H1 (cell line): ENCODE data around the gene ACTRT3.
"Not testable (repeated sequence)": the region's sequence is repeated elsewhere in the genome, so short reads cannot be mapped to it uniquely, and the experiment has no call there.

ENCODE experiments used
- GABPA ChIP-seq: IDR thresholded peaks from 2 replicates; pipeline ENCODE4 v1.6.1; 2011; ENCODE audit warnings: mild to moderate bottlenecking, low read length, moderate library complexity, borderline replicate concordance; ENCODE audit not compliant: insufficient read depth
- JUND ChIP-seq: IDR thresholded peaks from 2 replicates; pipeline ENCODE4 v1.6.1; 2011; ENCODE audit warnings: mild to moderate bottlenecking, improper control_type of control experiment, low read length
- KDM5A ChIP-seq: fragments of 200-600 bp; IDR thresholded peaks from 2 replicates; pipeline ENCODE4 v1.7.1; 2012; ENCODE audit warnings: mild to moderate bottlenecking, low read length, inconsistent platforms, mixed read lengths
- POLR2A ChIP-seq, 2 experiments: IDR thresholded peaks; 1 replicate in 1 of 2; 2 replicates in 1 of 2; pipeline ENCODE4 v1.6.1; 2011; ENCODE audit warnings: low read depth in 2 of 2, low read length in 2 of 2, mild to moderate bottlenecking in 2 of 2; ENCODE audit errors: control extremely low read depth in 1 of 2
- RAD21 ChIP-seq, 2 experiments: IDR thresholded peaks in 1 of 2; conservative IDR thresholded peaks in 1 of 2; 2 replicates each; pipeline ENCODE4 v1.6.1; 2011; ENCODE audit warnings: low read depth in 2 of 2, low read length in 2 of 2, improper control_type of control experiment in 1 of 2, inconsistent platforms in 1 of 2, mild to moderate bottlenecking in 1 of 2, moderate library complexity in 1 of 2
- SUZ12 ChIP-seq: fragments of 200-600 bp; sonication (generic); IDR thresholded peaks from 2 replicates; pipeline ENCODE4 v1.6.1; 2012; ENCODE audit warnings: mild to moderate bottlenecking, inconsistent platforms, low read length, moderate library complexity, mixed read lengths
- TEAD4 ChIP-seq: IDR thresholded peaks from 2 replicates; pipeline ENCODE4 v1.6.1; 2012; ENCODE audit warnings: low read depth, low read length, inconsistent platforms, mixed read lengths
- USF2 ChIP-seq: IDR thresholded peaks from 2 replicates; pipeline ENCODE4 v1.6.1; 2011; ENCODE audit warnings: low read length, improper control_type of control experiment
- YY1 ChIP-seq: IDR thresholded peaks from 2 replicates; pipeline ENCODE4 v1.6.1; 2011; ENCODE audit warnings: low read depth, mild to moderate bottlenecking, low read length
- ZNF274 ChIP-seq: IDR thresholded peaks from 2 replicates; pipeline ENCODE4 v1.7.0; 2012; ENCODE audit warnings: low read length, borderline replicate concordance; ENCODE audit errors: extremely low read depth

DNA sequence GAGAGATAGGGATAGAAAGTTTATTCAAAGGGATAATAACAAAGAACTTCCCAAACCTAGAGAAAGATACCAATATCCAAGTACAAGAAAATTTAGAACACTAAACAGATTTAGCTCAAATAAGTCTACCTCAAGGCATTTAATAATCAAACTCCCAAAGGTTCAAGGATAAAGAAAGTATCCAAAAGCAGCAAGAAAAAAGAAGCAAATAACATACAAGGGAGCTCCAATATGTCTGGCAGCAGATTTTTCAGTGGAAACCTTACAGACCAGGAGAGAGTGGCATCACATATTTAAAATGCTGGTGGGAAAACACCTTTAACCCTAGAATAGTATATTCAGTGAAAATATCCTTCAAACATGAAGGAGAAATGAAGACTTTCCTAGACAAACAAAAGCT lies 37.5 kb downstream of the ACTRT3 start:
- TF ChIP-seq RAD21 (IDR thresholded peaks at IDR 0.05 in 1 of 2, conservative IDR thresholded peaks at IDR 0.05 in 1 of 2; ENCODE audit: low read depth in 2 of 2, low read length in 2 of 2); YY1; GABPA; SUZ12; KDM5A; USF2; TEAD4; JUND; ZNF274; POLR2A (IDR thresholded peaks at IDR 0.05; ENCODE audit: control extremely low read depth in 1 of 2, low read depth in 2 of 2, low read length in 2 of 2): not testable (repeated sequence)
